HEK293 (cell line): ENCODE data around the gene CADPS2.

ENCODE experiments used
- ZFP37 ChIP-seq: fragments of 450-650 bp; formaldehyde crosslinking; IDR thresholded peaks from 2 replicates; pipeline ENCODE4 v1.5.1; 2016; ENCODE audit warnings: missing biosample characterization, missing genetic modification characterization
- TF ChIP-seq, protein P1 (sequence below): fragments of 450-650 bp; formaldehyde crosslinking; IDR thresholded peaks from 2 replicates; pipeline ENCODE4 v1.5.1; 2016; ENCODE audit warnings: missing biosample characterization, missing genetic modification characterization

DNA sequence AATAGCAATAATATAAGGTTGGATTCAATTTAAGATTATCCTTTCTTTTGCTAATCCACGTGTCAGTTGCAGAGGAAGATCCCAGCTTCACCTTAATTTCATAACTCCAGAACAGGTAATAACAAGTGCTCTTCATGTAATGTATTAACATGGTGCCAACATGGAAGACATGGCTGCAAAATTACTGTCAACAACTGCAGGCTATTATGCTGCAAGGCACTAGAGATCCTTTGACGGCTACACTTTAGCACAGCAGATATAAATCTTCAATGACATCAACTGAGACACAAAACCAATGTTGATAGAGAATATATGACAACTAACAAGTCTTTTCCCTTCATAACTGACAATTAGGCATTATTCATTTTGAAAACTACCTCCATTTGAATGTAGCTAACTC is 283.5 kb downstream of the CADPS2 start:
- TF ChIP-seq, protein P1, sequence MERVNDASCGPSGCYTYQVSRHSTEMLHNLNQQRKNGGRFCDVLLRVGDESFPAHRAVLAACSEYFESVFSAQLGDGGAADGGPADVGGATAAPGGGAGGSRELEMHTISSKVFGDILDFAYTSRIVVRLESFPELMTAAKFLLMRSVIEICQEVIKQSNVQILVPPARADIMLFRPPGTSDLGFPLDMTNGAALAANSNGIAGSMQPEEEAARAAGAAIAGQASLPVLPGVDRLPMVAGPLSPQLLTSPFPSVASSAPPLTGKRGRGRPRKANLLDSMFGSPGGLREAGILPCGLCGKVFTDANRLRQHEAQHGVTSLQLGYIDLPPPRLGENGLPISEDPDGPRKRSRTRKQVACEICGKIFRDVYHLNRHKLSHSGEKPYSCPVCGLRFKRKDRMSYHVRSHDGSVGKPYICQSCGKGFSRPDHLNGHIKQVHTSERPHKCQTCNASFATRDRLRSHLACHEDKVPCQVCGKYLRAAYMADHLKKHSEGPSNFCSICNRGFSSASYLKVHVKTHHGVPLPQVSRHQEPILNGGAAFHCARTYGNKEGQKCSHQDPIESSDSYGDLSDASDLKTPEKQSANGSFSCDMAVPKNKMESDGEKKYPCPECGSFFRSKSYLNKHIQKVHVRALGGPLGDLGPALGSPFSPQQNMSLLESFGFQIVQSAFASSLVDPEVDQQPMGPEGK (tag by site-specific recombination), result no peak
- no peak for TF ChIP-seq ZFP37 (tag by site-specific recombination)
